DND-41 (cell line): ENCODE data around the gene NFIB.

ENCODE experiments used
- ATAC-seq: fragments of 200-7000 bp; cut with Tn5 transposase; 3 replicates; pipeline ENCODE4 v1.9.1; 2021; ENCODE audit warnings: low read depth; ENCODE audit not compliant: insufficient read depth
- DNase-seq: peaks from one replicate; pipeline ENCODE4 v3.0.0-alpha.2; 2020
- H2AFZ ChIP-seq: 2 replicates; pipeline ENCODE4 v1.6.0; 2012; ENCODE audit warnings: low read depth, low read length
- H3K27ac ChIP-seq: 2 replicates; pipeline ENCODE4 v1.5.1; 2012; ENCODE audit warnings: low read length, inconsistent platforms
- H3K27me3 ChIP-seq: fragments of 200-600 bp; sonication (generic); 2 replicates; pipeline ENCODE4 v1.6.0; 2012; ENCODE audit warnings: low read length, mild to moderate bottlenecking, inconsistent platforms; ENCODE audit not compliant: insufficient read depth, poor library complexity
- H3K36me3 ChIP-seq: 2 replicates; pipeline ENCODE4 v1.5.1; 2012; ENCODE audit warnings: low read length, inconsistent platforms; ENCODE audit not compliant: insufficient read depth
- H3K4me1 ChIP-seq: 2 replicates; pipeline ENCODE4 v1.5.1; 2012; ENCODE audit warnings: mild to moderate bottlenecking, low read length; ENCODE audit not compliant: insufficient read depth
- H3K4me2 ChIP-seq: 2 replicates; pipeline ENCODE4 v1.6.0; 2012; ENCODE audit warnings: mild to moderate bottlenecking, moderate library complexity, low read length, inconsistent platforms; ENCODE audit not compliant: insufficient read depth
- H3K4me3 ChIP-seq, 2 experiments: fragments of 200-600 bp in 1 of 2; shearing (Covaris generic) in 1 of 2; 2 replicates each; pipeline ENCODE4 v1.5.1; 2012 to 2016; ENCODE audit warnings: inconsistent platforms in 2 of 2, low read length in 2 of 2, mild to moderate bottlenecking in 2 of 2, low read depth in 1 of 2, moderate library complexity in 1 of 2
- H3K79me2 ChIP-seq: 2 replicates; pipeline ENCODE4 v1.6.0; 2012; ENCODE audit warnings: low read length, inconsistent platforms; ENCODE audit not compliant: insufficient read depth
- H3K9ac ChIP-seq: 2 replicates; pipeline ENCODE4 v1.6.0; 2012; ENCODE audit warnings: low read depth, mild to moderate bottlenecking, inconsistent platforms, low read length, moderate library complexity
- H3K9me3 ChIP-seq: 2 replicates; pipeline ENCODE4 v1.5.1; 2012; ENCODE audit warnings: low read length, moderate library complexity, mild to moderate bottlenecking, inconsistent platforms; ENCODE audit not compliant: insufficient read depth, severe bottlenecking
- H4K20me1 ChIP-seq: 2 replicates; pipeline ENCODE4 v1.6.0; 2012; ENCODE audit warnings: low read length; ENCODE audit not compliant: insufficient read depth
- CTCF ChIP-seq: IDR thresholded peaks from 2 replicates; pipeline ENCODE4 v1.5.1; 2012; ENCODE audit warnings: borderline replicate concordance, low read length, moderate library complexity, mild to moderate bottlenecking; ENCODE audit not compliant: poor library complexity, severe bottlenecking; ENCODE audit errors: extremely low read depth
- EZH2 ChIP-seq: IDR thresholded peaks from 3 replicates; pipeline ENCODE4 v1.6.1; 2012; ENCODE audit warnings: borderline replicate concordance, low read depth, mild to moderate bottlenecking, moderate library complexity, low read length, inconsistent platforms; ENCODE audit not compliant: severe bottlenecking

The NFIB gene

GRCh38 chr9:14343261-14344031 is 29.5 kb upstream of the NFIB start:
- ATAC-seq (no peak), DNase-seq (no peak)
- Histone ChIP-seq H3K27me3 (no peaks in the 10 kb centered on the region), H3K36me3 (no peaks in the 10 kb centered on the region), H3K27ac (no peak overlapping the region), H3K79me2 (no peaks in the 10 kb centered on the region), H4K20me1 (no peaks in the 10 kb centered on the region), H3K4me3 (no peak overlapping the region), H3K4me1 (no peaks in the 10 kb centered on the region), H2AFZ (no peak overlapping the region), H3K9ac (no peak overlapping the region), H3K4me2 (no peak overlapping the region), H3K9me3 (no peaks in the 10 kb centered on the region)
- TF ChIP-seq EZH2 (no peak), CTCF (no peak)

GRCh38 chr9:14342736-14343135 is 28.8 kb upstream of the NFIB start:
- Histone ChIP-seq H2AFZ (no peak overlapping the region), H3K4me3 (no peak overlapping the region), H3K9me3 (no peaks in the 10 kb centered on the region), H3K4me1 (no peaks in the 10 kb centered on the region), H3K27ac (no peak overlapping the region), H3K4me2 (no peak overlapping the region), H3K27me3 (no peaks in the 10 kb centered on the region), H4K20me1 (no peaks in the 10 kb centered on the region), H3K79me2 (no peaks in the 10 kb centered on the region), H3K9ac (no peak overlapping the region), H3K36me3 (no peaks in the 10 kb centered on the region)
- TF ChIP-seq EZH2 (no peak), CTCF (no peak)
- DNase-seq, result no peak
- no peak for ATAC-seq

- Histone ChIP-seq H4K20me1 (no peaks in the 10 kb centered on the region), H3K9ac (no peak overlapping the region), H3K36me3 (no peaks in the 10 kb centered on the region), H3K27me3 (no peaks in the 10 kb centered on the region), H3K4me3 (no peak overlapping the region), H3K4me2 (no peak overlapping the region), H2AFZ (no peak overlapping the region), H3K79me2 (no peaks in the 10 kb centered on the region), H3K4me1 (no peaks in the 10 kb centered on the region), H3K9me3 (no peaks in the 10 kb centered on the region), H3K27ac (no peak overlapping the region)
- TF ChIP-seq EZH2 (no peak), CTCF (no peak)
- DNase-seq (no peak), ATAC-seq (no peak)
These were observed 27.6 kb upstream of the NFIB start for GRCh38 chr9:14341437-14342122.
